Kidney (tissue), 14 donors: ENCODE results near the gene ABHD17B. TPM values are rescaled to one million over a fixed set of nuclear protein-coding genes. Genes with fewer than 3 reads are reported as not detected.

Experiments
- DNase-seq, 5 donors: peaks; one replicate each; pipeline ENCODE4 v3.0.0-alpha.2; 2013 to 2020
- FAIRE-seq: peaks from 2 replicates; lab custom pipeline; 2012; peaks lifted over from hg19 to GRCh38; lab: Jason Lieb, UNC
- H3K27ac ChIP-seq, 2 donors: one replicate each; pipeline ENCODE4 v1.7.0; 2013; ENCODE audit warnings: low read depth in 2 of 2, low read length in 2 of 2, inconsistent platforms in 1 of 2
- H3K27me3 ChIP-seq: one replicate; pipeline ENCODE4 v1.7.1; 2013; ENCODE audit warnings: low read length, inconsistent platforms; ENCODE audit not compliant: control insufficient read depth, insufficient read depth
- H3K36me3 ChIP-seq, 3 donors: one replicate each; pipeline versions ENCODE4 v1.7.0 to v1.7.1; 2013; ENCODE audit warnings: low read length in 3 of 3, control low read depth in 1 of 3, inconsistent platforms in 1 of 3; ENCODE audit not compliant: insufficient read depth in 3 of 3, control insufficient read depth in 2 of 3
- H3K4me1 ChIP-seq, 3 donors: one replicate each; pipeline versions ENCODE4 v1.7.0 to v1.7.1; 2013; ENCODE audit warnings: low read length in 3 of 3, inconsistent platforms in 1 of 3, low read depth in 1 of 3; ENCODE audit not compliant: control insufficient read depth in 2 of 3, insufficient read depth in 2 of 3
- H3K4me3 ChIP-seq, 3 donors: one replicate each; pipeline versions ENCODE4 v1.7.0 to v1.8.1; 2013; ENCODE audit warnings: low read length in 3 of 3, control low read depth in 1 of 3, inconsistent platforms in 1 of 3
- H3K9ac ChIP-seq, 3 donors: one replicate each; pipeline versions ENCODE4 v1.7.0 to v1.7.1; 2013; ENCODE audit warnings: low read length in 3 of 3, control low read depth in 1 of 3, inconsistent platforms in 1 of 3
- H3K9me3 ChIP-seq, 3 donors: one replicate each; pipeline versions ENCODE4 v1.7.0 to v1.7.1; 2013; ENCODE audit warnings: low read length in 3 of 3, control low read depth in 1 of 3, inconsistent platforms in 1 of 3; ENCODE audit not compliant: control insufficient read depth in 2 of 3, insufficient read depth in 1 of 3
- intact Hi-C: fragments of 100-400 bp; cut with DNase I; formaldehyde crosslinking; loops from one replicate; pipeline ENCODE4 v1.11.1; 2022
- polyA plus RNA-seq: library from polyadenylated mRNA; stranded (reverse); fragments of 350-450 nt; fragmentation: Illumina TruSeq; extraction: RNeasy Lipid Tissue Mini Kit (QIAGEN cat#74804); gene quantifications from one replicate; pipeline ENCODE4 v1.2.3, GENCODE V29; 2014; ENCODE audit warnings: low read depth, low replicate concordance; ENCODE audit not compliant: insufficient read depth
- total RNA-seq: library from RNA; stranded (reverse); fragmentation: NEBNext Ultra II Directional; extraction: Animal tissue kit (Norgen Biotek cat#: 25700); gene quantifications from one replicate; pipeline ENCODE4 v1.2.1, GENCODE V29; 2021
- TF ChIP-seq, protein P1 (sequence below): IDR thresholded peaks from 3 replicates; pipeline ENCODE4 v1.5.1; 2012; ENCODE audit warnings: mild to moderate bottlenecking, moderate library complexity, borderline replicate concordance; ENCODE audit not compliant: insufficient read depth; ENCODE audit errors: extremely low read depth
- donor health status: control.
- donor health status: control.
- donor health status: control.
- donor health status: control.
- donor health status: control.
- donor health status: DM: yes; HTN: yes; CAD: no.
- donor health status: Normal renal cell carcinoma (clear cell type).

ABHD17B gene
- total and polyA plus RNA-seq, 2 donors from 2014 or later: 9.0 to 19.0 TPM

DNA sequence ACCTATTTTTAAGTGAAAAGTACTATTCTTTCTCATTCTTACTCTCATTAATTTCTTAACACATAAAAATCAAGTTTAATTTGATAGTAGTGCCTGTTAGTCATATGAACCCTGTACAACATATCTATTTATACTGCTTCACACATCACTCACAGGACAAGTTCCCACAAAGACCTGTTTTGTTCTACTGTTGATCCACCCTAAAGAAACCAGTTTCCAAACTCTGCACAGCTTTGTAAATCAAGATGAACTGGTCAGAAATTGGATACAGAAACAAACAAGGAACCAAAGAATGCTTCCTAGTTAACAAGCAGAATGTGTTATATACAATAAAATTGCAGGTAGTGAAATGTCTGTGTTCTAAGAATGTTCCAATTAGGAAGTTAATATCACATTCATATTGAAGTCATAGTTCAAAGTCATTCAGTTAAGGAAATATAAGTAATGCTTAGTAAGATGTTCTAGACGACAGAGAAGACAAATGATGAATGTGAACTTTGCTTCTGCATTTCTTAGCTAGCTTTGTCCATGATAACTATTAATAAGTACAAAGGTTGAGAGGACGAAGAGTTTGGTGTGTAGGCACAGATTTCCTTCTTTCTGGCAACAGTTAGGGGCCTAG is 33.9 kb upstream of the ABHD17B start:
- no peak overlapping the region for H3K4me3 ChIP-seq
- TF ChIP-seq, protein P1, sequence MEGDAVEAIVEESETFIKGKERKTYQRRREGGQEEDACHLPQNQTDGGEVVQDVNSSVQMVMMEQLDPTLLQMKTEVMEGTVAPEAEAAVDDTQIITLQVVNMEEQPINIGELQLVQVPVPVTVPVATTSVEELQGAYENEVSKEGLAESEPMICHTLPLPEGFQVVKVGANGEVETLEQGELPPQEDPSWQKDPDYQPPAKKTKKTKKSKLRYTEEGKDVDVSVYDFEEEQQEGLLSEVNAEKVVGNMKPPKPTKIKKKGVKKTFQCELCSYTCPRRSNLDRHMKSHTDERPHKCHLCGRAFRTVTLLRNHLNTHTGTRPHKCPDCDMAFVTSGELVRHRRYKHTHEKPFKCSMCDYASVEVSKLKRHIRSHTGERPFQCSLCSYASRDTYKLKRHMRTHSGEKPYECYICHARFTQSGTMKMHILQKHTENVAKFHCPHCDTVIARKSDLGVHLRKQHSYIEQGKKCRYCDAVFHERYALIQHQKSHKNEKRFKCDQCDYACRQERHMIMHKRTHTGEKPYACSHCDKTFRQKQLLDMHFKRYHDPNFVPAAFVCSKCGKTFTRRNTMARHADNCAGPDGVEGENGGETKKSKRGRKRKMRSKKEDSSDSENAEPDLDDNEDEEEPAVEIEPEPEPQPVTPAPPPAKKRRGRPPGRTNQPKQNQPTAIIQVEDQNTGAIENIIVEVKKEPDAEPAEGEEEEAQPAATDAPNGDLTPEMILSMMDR: no peak
- no peak overlapping the region for H3K9ac ChIP-seq
- H3K36me3 ChIP-seq: no peaks in the 10 kb centered on the region
- DNase-seq (no peak), FAIRE-seq (peak; percentile 46)
- H3K27me3 ChIP-seq: no peaks in the 10 kb centered on the region
- peaks cover 0 to 6% (median 0%) of the 10 kb centered on the region in 3 donors for H3K4me1 ChIP-seq
- no peaks in the 10 kb centered on the region for H3K9me3 ChIP-seq
- H3K27ac ChIP-seq: peak overlapping the region in 1 of 2 donors; percentile 55
- intact Hi-C loops: no loop called here

DNA sequence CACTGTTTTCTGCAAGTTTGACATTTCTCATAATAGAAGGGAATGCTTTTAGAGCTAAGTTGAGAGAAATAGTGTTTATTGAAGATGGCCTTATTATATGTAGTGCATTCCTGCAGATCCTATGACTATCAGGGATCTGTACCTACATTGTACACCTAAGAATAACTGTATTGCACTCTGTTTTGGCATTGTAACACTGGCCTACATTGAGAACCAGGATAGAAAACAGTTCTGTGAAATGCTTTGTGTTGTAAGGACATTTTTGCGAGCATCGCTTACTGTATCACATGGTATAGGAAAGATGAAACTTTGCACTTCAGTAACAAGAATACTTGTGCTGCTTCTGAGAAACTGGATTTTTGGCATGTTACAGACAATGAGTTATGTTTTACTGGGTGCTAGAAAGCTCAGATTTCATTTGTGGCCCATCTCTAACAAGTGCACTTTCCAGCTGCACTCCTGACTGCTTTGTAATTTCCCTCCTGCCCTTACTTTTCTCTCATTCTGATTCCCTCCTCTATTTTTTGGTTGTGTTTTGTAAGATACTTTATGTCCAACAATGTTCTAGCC is 31.1 kb upstream of the ABHD17B start:
- TF ChIP-seq, protein P1: no peak
- Histone ChIP-seq H3K9ac (no peak overlapping the region), H3K9me3 (no peaks in the 10 kb centered on the region), H3K4me1 (peaks cover 0 to 6% (median 0%) of the 10 kb centered on the region in 3 donors), H3K27me3 (no peaks in the 10 kb centered on the region), H3K27ac (no peak overlapping the region), H3K36me3 (no peaks in the 10 kb centered on the region), H3K4me3 (no peak overlapping the region)
- intact Hi-C loops: no loop called here
- DNase-seq (peak in 2 of 5 donors; percentile 29 to 31), FAIRE-seq (no peak)

DNA sequence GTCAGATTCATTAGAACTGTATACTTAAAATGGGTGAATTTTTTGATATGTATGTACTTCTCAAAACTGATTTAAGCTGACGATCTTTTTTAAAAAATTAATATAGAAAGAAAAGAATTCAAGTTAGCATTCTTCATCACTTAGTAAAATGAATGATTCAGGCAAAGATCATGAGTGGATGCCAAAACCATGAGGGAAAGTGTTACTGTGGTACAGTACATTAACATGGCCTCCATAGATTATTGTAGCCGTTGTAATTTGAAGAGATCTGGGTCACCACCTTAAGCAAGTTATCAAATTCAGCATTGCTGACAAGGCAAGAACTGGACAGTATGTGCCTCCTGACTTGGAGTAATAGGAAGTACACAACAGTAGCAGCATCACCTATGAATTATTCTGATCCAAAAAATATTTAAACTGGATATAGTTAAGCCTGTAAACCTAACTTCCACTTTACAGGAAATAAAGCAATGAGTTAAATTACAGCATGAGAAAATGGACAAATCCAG is 30.1 kb upstream of the ABHD17B start:
- DNase-seq: no peak
- TF ChIP-seq, protein P1: no peak
- intact Hi-C loops: no loop called here
- FAIRE-seq: no peak
- H3K9me3 ChIP-seq: no peaks in the 10 kb centered on the region
- no peak overlapping the region for H3K27ac ChIP-seq
- H3K27me3 ChIP-seq: no peaks in the 10 kb centered on the region
- H3K36me3 ChIP-seq: no peaks in the 10 kb centered on the region
- H3K4me3 ChIP-seq: no peak overlapping the region
- H3K9ac ChIP-seq: no peak overlapping the region
- H3K4me1 ChIP-seq: peaks cover 0 to 6% (median 0%) of the 10 kb centered on the region in 3 donors
